ENCODE measurements around the gene RSPH6A. TPM values are rescaled to one million over a fixed set of nuclear protein-coding genes. Genes with fewer than 3 reads are reported as not detected.

RSPH6A gene
- total RNA-seq, 2 experiments from 2014 or later, result 0.17 TPM; not detected in 1

DNA sequence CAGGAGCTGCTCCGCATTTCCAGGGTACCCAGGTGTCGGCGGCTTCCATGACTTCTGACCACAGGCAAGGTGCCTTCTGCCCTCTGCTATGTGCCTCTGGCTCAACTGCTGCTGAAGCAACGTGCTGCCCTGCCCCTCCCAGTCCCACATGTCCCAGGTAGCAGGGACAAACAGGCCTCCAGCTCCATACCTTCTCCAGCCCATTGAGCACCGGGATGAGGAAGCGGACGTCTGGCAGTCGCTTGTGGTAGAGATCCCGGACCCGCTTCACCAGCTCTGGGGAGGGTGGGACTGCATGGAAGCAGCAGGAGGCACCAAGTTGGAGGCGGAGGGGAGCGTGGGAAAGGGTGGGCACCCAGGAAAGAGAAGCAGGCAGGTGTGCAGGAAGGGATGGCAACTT is 8.1 kb upstream of the RSPH6A start:
- CTCF ChIA-PET, result interaction anchor here (0.9 kb wide), 1 partner anchor 60 kb away, joined by 5 read pairs; no protein-coding TSS in a partner anchor
- Mint-ChIP-seq H3K27me3 (ENCODE audit: low read depth) (no peaks in the 10 kb centered on the region), H3K36me3 (ENCODE audit: low read depth) (peaks cover 25% of the 10 kb centered on the region), H3K9me3 (no peaks in the 10 kb centered on the region), H3K4me1 (ENCODE audit: low read depth) (peaks cover 5% of the 10 kb centered on the region), H3K4me3 (no peak overlapping the region), H3K27ac (no peak overlapping the region)
- intact Hi-C loops (cut with micrococcal nuclease), result no loop called here
- no peak for DNase-seq

- H3K27ac Mint-ChIP-seq, result no peak overlapping the region
- no peak overlapping the region for H3K4me3 Mint-ChIP-seq
- H3K36me3 Mint-ChIP-seq (ENCODE audit: low read depth), result peaks cover 22% of the 10 kb centered on the region
- H3K4me1 Mint-ChIP-seq (ENCODE audit: low read depth), result peaks cover 5% of the 10 kb centered on the region
- intact Hi-C loops (cut with micrococcal nuclease), result no loop called here
- no peak for DNase-seq
- CTCF ChIA-PET, result interaction anchor here (0.9 kb wide), 2 partner anchors 9 to 60 kb away, joined by 3 to 5 read pairs; no protein-coding TSS in a partner anchor
- H3K27me3 Mint-ChIP-seq (ENCODE audit: low read depth), result no peaks in the 10 kb centered on the region
- H3K9me3 Mint-ChIP-seq, result no peaks in the 10 kb centered on the region
Observed at GRCh38 chr19:45822716-45823115, 7.6 kb upstream of the RSPH6A start.

GRCh38 chr19:45821570-45821969 is 6.5 kb upstream of the RSPH6A start:
- no peak overlapping the region for H3K27ac Mint-ChIP-seq
- no peaks in the 10 kb centered on the region for H3K27me3 Mint-ChIP-seq (ENCODE audit: low read depth)
- peaks cover 9% of the 10 kb centered on the region for H3K4me1 Mint-ChIP-seq (ENCODE audit: low read depth)
- no peaks in the 10 kb centered on the region for H3K9me3 Mint-ChIP-seq
- H3K36me3 Mint-ChIP-seq (ENCODE audit: low read depth), result peaks cover 18% of the 10 kb centered on the region
- intact Hi-C loops (cut with micrococcal nuclease), result no loop called here
- CTCF ChIA-PET, result no interaction called here
- H3K4me3 Mint-ChIP-seq, result no peak overlapping the region
- DNase-seq, result no peak

DNA sequence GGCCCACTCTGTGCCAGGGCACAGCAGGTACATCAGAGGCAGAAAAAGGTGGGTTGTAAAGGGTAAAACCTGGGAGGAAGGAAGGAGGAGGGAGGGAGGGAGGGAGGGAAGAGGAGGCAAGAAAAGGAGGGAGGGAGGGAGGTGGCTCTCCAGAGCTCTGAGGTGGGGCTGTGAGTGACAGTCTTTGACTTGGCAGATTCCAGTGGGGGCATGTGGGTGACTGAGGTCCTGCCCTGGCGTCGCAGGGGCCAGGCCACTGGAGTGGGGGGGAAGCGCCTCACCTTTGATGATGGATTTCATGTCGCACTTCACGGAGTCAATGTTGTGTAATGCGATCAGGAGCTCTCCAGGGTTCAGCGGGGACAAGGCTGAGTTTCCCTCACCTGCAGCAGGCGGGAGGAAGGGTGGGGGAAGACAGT is 6.0 kb upstream of the RSPH6A start:
- CTCF ChIA-PET, result interaction anchor here (0.6 kb wide), 1 partner anchor 12 kb away, joined by 3 read pairs; no protein-coding TSS in a partner anchor
- DNase-seq, result no peak
- peaks cover 16% of the 10 kb centered on the region for H3K36me3 Mint-ChIP-seq (ENCODE audit: low read depth)
- intact Hi-C loops (cut with micrococcal nuclease), result no loop called here
- H3K27me3 Mint-ChIP-seq (ENCODE audit: low read depth), result no peaks in the 10 kb centered on the region
- H3K4me1 Mint-ChIP-seq (ENCODE audit: low read depth), result peaks cover 9% of the 10 kb centered on the region
- no peak overlapping the region for H3K4me3 Mint-ChIP-seq
- H3K27ac Mint-ChIP-seq, result no peak overlapping the region
- no peaks in the 10 kb centered on the region for H3K9me3 Mint-ChIP-seq

GRCh38 chr19:45820413-45821102 is 5.5 kb upstream of the RSPH6A start:
- H3K36me3 Mint-ChIP-seq (ENCODE audit: low read depth), result peaks cover 13% of the 10 kb centered on the region
- intact Hi-C loops (cut with micrococcal nuclease), result no loop called here
- H3K27me3 Mint-ChIP-seq (ENCODE audit: low read depth), result peaks cover 2% of the 10 kb centered on the region
- H3K9me3 Mint-ChIP-seq, result no peaks in the 10 kb centered on the region
- peak overlapping the region; percentile 19 for H3K27ac Mint-ChIP-seq
- CTCF ChIA-PET, result interaction anchor here (0.6 to 1.5 kb wide), 3 partner anchors 12 to 44 kb away, joined by 3 read pairs; partner anchors contain the start of gene FOXA3
- H3K4me1 Mint-ChIP-seq (ENCODE audit: low read depth), result peaks cover 9% of the 10 kb centered on the region
- no peak for DNase-seq
- no peak overlapping the region for H3K4me3 Mint-ChIP-seq

- no peak for DNase-seq
- Mint-ChIP-seq H3K36me3 (ENCODE audit: low read depth) (peaks cover 13% of the 10 kb centered on the region), H3K27me3 (ENCODE audit: low read depth) (peaks cover 4% of the 10 kb centered on the region), H3K4me1 (ENCODE audit: low read depth) (peaks cover 12% of the 10 kb centered on the region), H3K27ac (no peak overlapping the region), H3K9me3 (no peaks in the 10 kb centered on the region), H3K4me3 (no peak overlapping the region)
- CTCF ChIA-PET, result interaction anchor here (0.7 to 1.5 kb wide), 2 partner anchors 20 to 44 kb away, joined by 3 read pairs; partner anchors contain the start of gene FOXA3
- intact Hi-C loops (cut with micrococcal nuclease), result loop anchor here (10.0 kb wide), 1 partner anchor 445 kb away; no protein-coding TSS in a partner anchor
Observed at GRCh38 chr19:45819769-45820168, 4.7 kb upstream of the RSPH6A start.

- Mint-ChIP-seq H3K27me3 (ENCODE audit: low read depth) (peaks cover 19% of the 10 kb centered on the region), H3K9me3 (no peaks in the 10 kb centered on the region), H3K4me1 (ENCODE audit: low read depth) (peaks cover 10% of the 10 kb centered on the region), H3K4me3 (no peak overlapping the region), H3K27ac (no peak overlapping the region), H3K36me3 (ENCODE audit: low read depth) (peaks cover 6% of the 10 kb centered on the region)
- CTCF ChIA-PET, result interaction anchor here (0.6 to 2.0 kb wide), 14 partner anchors 11 to 184 kb away, joined by 3 to 17 read pairs (median 3); partner anchors contain the start of gene DMPK
- no peak for DNase-seq
- intact Hi-C loops (cut with micrococcal nuclease), result loop anchor here (1.0 to 10.0 kb wide), 5 partner anchors 45 to 447 kb away; partner anchors contain the start of genes SIX5 and SYMPK
Observed at GRCh38 chr19:45817725-45818301, 2.7 kb upstream of the RSPH6A start.

DNA sequence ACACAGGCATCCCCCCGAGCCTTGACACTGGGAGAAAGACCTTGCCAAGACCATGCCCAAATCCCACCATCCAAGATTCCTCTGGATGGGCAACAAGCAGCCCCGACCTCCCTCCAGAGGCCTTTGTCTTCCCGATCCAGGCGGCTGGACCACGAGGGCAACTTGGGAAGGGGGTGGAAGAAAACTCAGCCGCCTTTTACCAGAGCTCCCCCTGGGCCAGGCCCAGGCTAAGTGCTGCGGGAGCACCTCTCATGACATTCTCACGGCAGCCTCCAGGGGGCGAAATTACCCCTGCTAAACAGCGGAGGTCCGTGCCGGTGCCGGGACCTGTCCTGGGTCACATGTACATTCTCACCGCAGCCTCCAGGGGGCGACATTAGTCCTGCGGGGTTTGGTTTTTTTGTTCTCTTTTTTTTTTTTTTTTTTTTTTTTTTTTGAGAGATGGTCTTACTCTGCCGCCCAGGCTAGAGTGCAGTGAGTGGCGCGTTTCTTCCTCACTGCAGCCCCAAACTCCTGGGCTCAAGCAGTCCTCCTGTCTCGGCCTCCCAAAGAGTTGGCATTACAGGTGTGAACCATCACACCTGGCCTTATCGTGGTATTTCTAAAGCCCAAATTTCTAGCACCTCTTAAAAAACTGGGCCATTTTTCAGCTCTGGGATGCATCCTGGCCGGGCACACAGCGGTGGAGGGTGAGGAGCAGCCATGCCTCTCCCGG is 2.1 kb upstream of the RSPH6A start:
- CTCF ChIA-PET, result interaction anchor here (0.5 to 2.0 kb wide), 36 partner anchors 10 to 667 kb away, joined by 3 to 17 read pairs (median 3); partner anchors contain the start of genes DMPK, DMWD, IRF2BP1 and SIX5
- intact Hi-C loops (cut with micrococcal nuclease), result loop anchor here (1.0 to 10.0 kb wide), 5 partner anchors 46 to 448 kb away; partner anchors contain the start of genes SIX5 and SYMPK
- H3K27me3 Mint-ChIP-seq (ENCODE audit: low read depth), result peaks cover 19% of the 10 kb centered on the region
- no peak overlapping the region for H3K27ac Mint-ChIP-seq
- peak; percentile 99 for DNase-seq
- no peak overlapping the region for H3K4me3 Mint-ChIP-seq
- no peaks in the 10 kb centered on the region for H3K9me3 Mint-ChIP-seq
- H3K4me1 Mint-ChIP-seq (ENCODE audit: low read depth), result peaks cover 10% of the 10 kb centered on the region
- H3K36me3 Mint-ChIP-seq (ENCODE audit: low read depth), result peaks cover 6% of the 10 kb centered on the region

DNA sequence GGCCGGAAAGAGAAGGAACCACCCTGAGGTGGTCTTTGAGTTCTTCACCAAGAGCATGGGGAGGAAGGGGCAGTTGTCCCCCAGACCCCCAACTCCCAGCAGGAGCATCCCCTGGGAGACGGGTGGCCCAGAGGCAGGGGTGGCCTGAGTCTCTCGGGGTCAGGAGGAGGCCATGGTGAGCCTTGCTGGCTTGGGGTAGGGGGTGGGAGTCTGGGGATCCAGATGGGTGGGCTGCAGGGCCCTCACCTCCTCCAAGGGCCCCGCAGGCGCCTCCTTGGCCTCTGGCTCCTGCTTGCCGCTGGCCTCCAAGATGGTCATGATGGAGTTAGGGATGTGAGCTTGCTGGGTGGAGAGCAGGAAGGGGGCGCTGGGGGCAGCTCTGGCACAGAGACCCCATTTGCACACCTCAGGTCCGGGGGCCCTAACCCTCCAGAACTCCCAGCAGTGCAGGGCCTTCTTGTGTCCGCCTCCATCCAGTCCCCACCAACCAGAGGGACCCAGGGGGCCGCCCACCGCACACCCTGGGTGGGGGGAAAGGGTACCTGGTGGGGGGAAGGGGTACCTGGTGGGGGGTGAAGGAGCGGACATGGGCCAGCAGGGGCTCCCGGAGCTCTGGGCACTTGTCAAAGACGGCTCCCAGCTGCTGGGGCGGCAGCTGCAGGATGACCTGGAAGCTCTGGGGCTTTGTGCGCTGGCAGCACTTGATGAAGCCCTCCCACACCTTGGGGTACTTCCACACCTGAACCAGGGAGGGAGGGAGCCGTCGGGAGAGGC is 1.3 kb upstream of the RSPH6A start:
- intact Hi-C loops (cut with micrococcal nuclease), result loop anchor here (1.0 to 10.0 kb wide), 5 partner anchors 47 to 448 kb away; partner anchors contain the start of genes SIX5 and SYMPK
- no peak for DNase-seq
- no peak overlapping the region for H3K27ac Mint-ChIP-seq
- H3K9me3 Mint-ChIP-seq, result no peaks in the 10 kb centered on the region
- CTCF ChIA-PET, result interaction anchor here (0.5 to 2.0 kb wide), 31 partner anchors 9 to 667 kb away, joined by 3 to 17 read pairs (median 4); partner anchors contain the start of genes DMPK, DMWD, IRF2BP1 and SIX5
- H3K36me3 Mint-ChIP-seq (ENCODE audit: low read depth), result peaks cover 6% of the 10 kb centered on the region
- H3K4me3 Mint-ChIP-seq, result no peak overlapping the region
- H3K4me1 Mint-ChIP-seq (ENCODE audit: low read depth), result peaks cover 10% of the 10 kb centered on the region
- peaks cover 19% of the 10 kb centered on the region for H3K27me3 Mint-ChIP-seq (ENCODE audit: low read depth)

DNA sequence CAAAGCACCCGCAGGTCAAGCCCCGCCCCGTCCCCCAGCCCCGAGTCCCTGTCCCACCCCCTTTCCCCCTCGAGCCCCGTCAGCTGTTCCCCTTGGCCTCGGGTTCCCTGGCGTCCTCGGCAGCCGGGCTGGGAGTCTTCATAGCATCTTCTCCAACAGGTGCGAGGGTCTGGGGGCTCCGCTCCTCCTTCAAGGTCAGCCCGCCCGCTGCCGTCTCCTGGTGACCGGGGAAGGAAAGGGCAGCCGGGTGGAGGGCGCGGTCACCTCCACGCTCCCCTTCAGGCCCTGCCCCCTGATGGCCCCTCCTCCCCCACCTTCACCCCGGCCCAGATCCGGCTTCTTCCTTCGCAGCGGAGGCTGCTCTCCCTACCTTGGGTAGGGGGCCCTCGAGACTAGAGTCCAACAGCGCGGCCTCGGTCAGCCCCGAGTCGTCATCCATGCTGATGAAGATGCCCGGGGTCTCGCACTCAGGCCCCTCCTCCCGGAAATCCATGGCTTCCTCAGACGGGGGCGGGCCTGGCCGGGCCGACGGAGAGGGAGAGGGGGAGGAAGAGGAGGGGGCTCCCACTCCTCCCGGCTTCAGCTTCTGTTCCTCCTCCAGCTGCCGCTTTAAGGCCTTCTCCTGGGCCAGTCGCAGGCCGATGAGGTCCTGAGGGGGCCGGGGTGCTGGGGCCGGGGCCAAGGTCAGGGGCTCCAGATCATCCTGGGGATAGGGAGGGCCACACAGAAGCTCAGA is 541 bp upstream of the RSPH6A start:
- CTCF ChIA-PET, result interaction anchor here (1.2 to 1.6 kb wide), 5 partner anchors 16 to 84 kb away, joined by 4 to 12 read pairs (median 5); partner anchors contain the start of genes IRF2BP1 and SIX5
- H3K4me1 Mint-ChIP-seq (ENCODE audit: low read depth), result peaks cover 7% of the 10 kb centered on the region
- intact Hi-C loops (cut with micrococcal nuclease), result loop anchor here (2.0 to 10.0 kb wide), 2 partner anchors 201 to 449 kb away; no protein-coding TSS in a partner anchor
- H3K27me3 Mint-ChIP-seq (ENCODE audit: low read depth), result peaks cover 19% of the 10 kb centered on the region
- H3K4me3 Mint-ChIP-seq, result no peak overlapping the region
- no peak overlapping the region for H3K27ac Mint-ChIP-seq
- peaks cover 3% of the 10 kb centered on the region for H3K36me3 Mint-ChIP-seq (ENCODE audit: low read depth)
- no peak for DNase-seq
- H3K9me3 Mint-ChIP-seq, result no peaks in the 10 kb centered on the region
